SH-SY5Y (cell line): Measurements from ENCODE around the gene CCDC158.

Source experiments
- GATA2 ChIP-seq: IDR thresholded peaks from 2 replicates; pipeline ENCODE4 v1.6.1; 2011; ENCODE audit warnings: mild to moderate bottlenecking, low read depth, low read length
- GATA3 ChIP-seq: IDR thresholded peaks from 2 replicates; pipeline ENCODE4 v1.6.1; 2011; ENCODE audit warnings: low read depth, mild to moderate bottlenecking, low read length, moderate library complexity

- TF ChIP-seq GATA3 (no peak), GATA2 (no peak)
Measured at GRCh38 chr4:76448211-76448610, 27.3 kb upstream of the CCDC158 start.
